T-helper 9 cell (primary cell): Measurements from ENCODE around the gene HELZ2.

Experiments
- DNase-seq: peaks from one replicate; pipeline ENCODE4 v3.0.0-alpha.2; 2020

HELZ2 gene

DNA sequence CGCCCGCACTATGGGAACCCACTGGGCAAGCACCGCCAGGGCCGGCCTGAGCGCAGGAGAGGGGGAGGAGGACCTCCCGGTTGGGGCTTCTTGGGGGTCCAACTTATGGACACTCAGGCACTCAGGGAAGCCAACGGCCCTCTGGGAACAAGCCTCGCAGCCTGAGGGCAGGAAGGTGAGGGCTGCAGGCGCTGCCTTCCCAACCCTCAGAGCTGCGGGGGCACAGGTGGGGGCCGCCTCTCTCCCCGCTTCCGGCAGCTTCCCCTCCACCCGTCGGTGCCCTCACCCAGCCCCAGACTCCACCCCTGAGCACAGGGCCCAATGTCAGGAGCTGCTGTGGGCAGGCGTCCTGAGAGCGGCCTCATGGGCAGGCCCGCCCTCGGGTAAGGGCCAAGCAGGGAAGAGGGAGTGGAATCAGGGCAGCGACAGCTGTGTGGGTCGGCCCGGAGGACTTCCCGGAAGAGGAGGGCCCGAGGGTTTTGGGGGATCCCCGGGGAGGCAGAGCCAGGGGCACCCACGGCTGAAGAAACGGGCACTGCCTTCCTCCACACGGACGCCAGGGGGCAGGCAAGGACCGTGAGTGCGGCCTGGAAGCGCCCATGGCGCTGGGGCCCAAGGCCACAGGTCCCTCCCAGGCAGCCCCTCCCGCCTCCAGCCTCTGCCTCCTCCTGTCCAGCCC, 36.4 kb downstream of the HELZ2 start:
- peak; percentile 85 for DNase-seq

DNA sequence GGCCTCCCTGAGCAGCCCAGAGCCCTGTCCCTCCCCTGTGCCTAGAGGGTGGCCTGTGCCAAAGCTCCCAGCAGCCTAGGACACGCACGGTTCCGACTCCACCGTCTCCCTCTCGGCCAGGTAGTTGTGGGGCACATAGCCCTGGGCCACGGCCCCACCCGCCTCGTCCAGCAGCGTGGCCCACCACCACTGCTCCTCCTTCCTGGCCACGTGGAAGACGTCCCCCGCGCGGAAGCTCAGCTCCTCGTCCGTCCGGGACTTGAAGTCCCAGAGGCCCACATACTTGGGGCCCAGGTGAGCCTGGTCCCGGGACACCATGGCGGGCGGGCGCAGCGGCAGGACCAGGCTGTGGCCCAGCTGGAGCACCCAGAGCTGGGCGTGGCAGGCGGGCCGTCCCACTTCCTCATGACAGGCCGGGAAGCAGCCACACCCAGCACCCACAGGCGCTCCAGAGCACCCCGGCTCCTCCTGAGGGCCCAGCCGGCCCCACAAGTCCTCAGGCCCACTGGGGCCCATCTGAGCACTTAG, 37.0 kb downstream of the HELZ2 start, which contains the start of gene PTK6:
PTK6 (minus strand) TSS at position 380 of the 528 bp plus-strand sequence; CDS start at position 318, 62 bp downstream.
- DNase-seq = no peak

DNA sequence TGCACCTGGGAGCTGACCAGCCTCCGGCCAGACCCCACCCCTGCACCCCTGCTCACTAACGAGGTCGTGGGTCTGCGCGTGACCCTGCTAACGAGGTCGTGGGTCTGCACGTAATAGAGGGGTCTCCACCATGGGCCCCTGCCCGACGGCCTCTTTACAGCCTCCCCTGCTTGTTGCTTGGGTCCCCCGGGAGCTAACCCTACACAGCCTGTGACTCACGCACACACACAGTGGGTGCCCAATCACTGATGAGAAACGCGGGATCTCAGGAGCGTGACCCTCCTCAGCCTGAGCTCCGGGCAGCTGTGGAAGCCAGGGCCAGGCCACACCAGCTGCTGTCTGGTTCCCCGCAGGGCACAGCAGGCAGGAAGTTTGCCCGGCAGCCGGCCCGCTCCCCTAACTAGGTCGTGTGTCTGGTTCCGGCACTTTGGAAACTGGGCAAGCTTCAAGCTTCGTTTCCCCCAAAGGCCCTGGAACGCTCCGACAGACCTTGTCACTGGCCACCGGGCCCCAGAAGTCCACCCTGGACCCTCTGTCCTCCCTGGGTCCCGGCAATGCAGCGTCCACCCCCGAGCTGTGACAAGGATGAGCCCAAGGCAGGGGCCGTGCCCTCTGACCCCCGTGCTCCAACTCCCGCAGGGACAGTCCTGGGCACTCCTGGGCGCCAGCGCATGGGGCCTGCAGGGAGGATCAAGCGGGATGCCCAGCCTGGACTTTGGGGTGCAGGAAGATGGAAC, 37.6 kb downstream of the HELZ2 start:
- no peak for DNase-seq

DNA sequence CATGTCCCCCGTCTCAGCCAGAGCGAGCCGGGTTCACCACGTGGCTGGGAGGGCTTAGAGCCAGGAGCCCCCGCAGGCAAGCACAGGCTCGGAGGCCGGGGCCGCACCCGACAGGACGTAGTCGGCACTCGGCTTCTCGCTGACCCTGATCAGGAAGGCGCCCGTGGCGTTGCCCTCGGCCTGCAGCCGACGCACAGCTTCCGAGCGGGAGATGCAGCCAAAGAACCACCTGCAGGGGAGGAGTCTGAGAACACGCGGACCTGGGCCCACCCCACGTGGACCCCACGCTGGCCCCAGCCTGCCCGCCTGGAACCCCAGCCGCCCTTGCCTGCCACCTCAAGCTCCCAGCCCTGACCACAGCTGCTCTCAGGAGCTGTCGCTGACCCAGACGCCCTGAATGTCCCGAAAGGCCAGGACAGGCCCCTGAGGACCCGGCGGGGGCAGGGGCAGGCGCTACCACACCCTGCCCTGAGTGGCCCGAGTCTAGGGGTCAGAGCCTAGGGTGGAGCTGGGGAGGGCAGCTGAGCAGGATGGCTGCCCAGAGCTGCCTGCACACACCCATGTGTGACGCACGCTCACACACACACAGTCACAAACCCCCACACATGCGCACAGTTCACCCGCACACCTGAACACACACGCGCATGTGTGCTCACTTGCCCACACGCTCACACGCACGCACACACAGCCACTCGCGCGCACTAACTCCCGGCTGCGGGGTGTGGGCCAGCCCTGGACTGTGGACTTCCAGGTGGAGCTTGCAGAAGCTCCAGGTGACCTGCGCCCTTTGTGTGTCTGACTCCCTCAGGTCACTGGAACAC, 39.0 kb downstream of the HELZ2 start:
- DNase-seq = no peak

DNA sequence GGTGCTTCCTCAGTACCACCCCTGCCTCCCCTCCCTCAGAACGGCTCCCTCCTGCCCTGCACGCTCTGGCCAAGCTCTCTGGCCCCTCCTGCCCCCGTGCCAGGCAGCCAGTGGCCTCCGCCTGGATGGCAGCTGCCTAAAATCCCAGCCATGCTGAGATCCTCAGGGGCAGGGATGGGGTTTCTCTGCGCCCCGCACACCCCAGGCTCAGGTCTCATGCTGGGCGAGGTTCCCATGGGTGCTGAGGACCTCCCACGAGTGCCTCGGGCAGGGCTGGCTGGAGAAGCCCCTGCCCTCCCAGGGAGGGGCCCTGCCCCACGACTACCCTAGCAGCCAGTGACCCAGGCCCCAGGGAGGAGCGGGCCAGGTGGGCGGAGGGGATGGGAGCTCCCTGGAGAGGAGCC, 39.6 kb downstream of the HELZ2 start:
- DNase-seq = no peak

DNA sequence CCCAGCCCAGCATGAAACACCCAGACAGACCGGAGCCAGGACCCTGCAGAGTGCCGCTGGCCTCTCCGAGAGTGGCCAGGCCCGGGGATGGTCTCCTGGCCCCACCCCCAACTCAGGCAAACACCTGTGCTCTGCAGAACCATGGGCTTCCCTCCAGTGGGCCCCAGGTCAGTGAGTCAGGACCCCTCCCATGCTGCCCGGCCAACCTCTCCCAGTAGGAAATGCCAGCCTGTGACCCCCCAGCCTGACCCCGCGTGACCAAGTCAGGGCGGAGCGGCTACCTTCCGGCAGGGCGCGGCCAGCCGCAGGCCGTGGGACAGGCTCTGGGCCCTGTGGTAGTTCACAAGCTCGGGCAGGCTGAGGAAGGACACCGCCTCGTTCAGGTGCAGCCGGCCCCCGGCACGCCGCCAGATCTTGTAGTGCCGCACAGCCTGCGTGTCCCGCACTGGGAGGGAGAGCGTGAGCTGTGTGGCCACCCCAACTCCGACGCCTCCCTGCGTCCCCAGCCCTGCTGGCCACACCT, 40.1 kb downstream of the HELZ2 start:
- no peak for DNase-seq

DNA sequence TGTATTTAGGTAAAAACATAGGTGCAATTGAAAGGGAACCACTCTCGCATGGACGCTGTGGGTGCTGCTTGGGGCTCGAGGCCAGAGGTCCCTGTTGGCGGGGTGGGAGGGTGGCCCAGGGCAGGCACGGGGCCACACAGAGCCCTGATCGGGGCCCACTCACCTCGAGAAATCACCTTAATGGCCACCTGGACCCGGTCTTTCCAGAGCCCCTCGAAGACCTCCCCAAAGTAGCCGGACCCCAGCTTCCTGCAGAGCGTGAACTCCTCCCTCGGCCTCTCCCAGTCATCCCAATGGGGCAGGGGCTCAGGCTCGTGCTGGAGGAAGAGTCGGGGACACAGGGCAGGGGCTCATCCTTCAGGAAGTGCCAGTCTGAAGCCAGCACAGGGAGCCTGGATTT, 40.7 kb downstream of the HELZ2 start:
- no peak for DNase-seq

DNA sequence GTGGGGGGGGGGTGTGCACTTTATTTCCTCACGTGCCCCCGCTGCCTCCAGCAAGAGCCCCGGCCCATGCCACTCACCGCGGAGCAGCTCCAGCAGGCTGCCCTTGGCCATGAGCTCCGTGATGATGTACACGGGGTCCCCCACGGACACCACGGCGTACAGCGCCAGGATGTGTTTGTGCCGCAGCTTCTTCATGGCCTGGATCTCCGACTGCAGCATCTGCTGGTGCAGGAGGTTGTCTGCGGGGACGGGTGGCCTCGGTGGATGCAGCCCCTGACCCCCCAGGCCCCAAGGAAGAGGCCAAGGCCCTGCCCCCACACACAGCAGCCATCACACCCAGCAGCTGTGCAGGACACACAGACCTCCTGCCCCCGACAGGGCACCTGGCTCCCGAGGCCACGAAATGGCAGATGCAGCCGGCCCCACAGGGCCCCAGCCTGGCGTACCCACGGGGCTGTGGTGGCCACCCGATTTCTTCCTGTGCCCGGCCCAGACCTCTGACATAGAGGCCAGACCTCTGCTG, 41.5 kb downstream of the HELZ2 start:
- DNase-seq = no peak

DNA sequence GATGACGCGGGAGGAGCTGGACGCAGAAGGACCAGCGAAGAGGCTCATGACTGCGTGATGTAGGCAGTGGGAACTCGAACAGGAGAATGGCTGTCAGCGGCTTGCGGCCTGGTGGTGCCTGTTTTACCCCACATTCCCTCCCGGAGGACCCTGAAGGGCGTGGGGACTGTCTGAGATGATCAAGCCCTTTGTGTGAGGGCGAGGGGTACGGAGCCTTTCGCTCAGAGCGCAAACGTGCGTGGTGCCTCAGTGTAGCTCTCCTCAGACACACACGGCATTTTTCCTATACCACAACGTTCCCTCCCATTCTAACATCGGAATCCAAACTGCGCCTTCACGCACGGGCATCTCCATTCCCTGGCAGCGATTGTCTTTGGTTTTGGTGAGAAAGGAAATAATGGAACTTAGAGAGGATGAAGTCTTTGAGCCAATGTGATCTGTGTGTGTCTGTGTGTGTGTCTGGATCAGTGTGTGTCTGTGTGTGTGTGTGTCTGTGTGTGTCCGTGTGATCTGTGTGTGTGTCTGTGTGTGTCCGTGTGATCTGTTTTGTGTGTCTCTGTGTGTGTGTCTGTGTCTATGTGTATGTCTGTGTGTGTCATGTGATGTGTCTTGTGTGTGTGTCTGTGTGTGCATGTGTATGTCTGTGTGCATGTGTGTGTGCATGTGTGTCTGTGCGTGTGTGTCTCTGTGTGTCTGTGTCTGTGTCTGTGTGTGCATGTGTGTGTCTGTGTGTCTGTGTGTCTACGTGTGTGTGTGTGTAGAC, 42.2 kb downstream of the HELZ2 start:
- DNase-seq = no peak

DNA sequence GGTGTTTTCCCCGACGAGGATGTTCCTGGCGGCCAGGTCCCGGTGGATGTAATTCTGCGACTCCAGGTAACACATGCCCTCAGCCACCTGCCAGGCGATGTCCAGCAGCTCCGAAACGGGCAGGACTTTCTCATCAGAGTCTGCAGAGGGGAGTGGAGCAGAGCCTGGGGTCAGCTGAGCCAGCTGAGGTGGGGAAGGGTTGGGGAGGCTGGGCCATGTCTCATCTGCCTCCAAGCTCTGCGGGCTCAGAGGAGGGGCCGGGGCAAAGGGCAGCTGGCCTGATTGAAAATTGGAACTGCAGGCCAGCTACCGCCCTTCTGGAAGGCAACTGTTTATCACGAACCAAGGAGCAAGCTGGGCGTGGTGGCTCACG, 43.3 kb downstream of the HELZ2 start:
- no peak for DNase-seq

DNA sequence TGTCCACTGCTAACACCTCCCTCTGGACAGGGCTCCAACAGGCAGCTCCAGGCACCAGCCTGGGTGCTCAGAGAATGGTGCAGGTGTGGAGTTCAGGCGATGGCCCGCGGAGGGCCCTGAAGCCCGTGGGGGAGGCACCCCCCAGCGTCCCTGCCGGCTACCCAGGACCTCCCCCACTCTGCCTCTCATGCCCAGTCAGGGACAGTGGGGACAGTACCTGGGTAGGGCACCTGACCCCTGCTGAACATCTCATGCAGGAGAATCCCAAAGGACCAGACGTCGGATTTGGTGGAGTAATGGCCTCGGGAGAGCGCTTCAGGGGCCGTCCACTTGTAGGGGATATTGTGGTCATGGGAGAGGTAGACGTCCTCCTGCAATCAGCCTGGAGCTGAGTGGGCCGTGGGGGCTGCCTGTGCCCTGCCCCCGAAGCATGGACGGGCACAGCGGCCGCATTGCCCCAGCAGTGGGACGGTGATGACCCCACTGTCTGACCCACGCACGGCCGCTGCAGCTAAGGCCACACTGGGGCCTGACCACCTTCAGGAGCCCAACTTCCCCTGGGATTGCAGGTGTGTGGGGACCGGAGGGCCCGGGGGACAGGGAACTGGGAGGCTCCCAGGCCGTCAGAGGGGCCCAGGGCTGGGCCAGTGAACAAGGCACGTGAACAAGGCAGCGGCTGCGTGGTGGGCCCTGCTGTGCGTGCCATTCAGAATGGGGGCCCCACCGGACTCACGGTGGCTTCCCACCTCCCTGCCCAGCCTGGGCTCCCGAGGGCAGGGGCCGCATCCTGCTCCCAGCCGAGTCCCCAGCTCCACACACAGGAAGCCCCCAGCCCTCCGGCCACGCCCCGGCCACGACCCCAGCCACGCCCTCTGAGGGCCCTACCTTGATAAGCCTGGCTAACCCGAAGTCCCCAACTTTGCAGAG, 43.9 kb downstream of the HELZ2 start:
- DNase-seq = no peak

DNA sequence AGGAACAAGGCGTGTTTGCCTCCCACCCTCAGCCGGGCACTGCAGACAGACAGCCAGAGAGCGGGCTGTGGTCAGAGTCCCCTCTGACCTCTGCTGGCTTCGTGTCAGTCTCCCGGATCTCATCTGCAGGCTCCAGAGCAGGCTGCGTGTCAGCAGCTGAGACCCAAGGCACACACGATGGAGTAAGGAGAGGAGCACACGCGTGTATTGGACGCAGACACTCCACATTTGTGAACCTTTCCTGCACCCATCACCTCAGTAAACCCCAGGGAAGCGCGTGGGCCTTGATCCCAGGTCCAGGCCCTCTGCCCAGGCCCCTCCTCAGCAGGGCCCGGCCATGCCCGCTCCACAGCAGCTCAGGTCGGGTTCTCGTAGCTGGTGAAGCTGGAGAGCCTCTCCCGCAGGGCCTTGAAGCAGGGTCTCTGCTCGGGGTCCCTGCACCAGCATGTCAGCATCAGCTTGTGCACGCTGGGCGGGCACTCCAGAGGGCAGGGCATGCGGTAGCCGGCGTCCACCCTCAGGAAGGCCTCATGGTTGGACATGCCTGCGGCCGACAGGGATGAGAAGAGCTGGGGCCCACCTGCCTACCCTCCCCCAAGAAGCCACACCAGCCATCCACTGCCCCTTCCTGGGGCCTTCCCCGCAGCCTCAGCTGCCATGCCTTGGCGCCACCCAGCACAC, 44.7 kb downstream of the HELZ2 start:
- DNase-seq = no peak

DNA sequence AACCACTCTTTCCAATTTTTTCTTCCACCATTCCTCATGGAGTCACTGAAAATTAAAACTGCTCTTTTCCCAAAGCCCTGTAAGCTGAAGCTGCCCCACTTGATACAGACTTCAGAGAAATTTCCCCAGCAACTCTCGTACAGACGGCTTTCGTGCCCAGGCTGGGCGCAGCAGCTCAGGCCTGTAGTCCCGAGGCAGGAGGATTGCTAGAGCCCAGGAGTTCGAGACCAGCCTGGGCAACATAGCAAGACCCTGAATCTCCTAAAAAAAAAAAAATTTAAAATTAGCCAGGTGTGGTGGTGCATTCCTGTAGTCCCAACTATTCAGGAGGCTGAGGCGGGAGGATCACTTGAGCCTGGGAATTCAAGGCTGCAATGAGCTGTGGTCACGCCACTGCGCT, 46.9 kb downstream of the HELZ2 start:
- DNase-seq = no peak

DNA sequence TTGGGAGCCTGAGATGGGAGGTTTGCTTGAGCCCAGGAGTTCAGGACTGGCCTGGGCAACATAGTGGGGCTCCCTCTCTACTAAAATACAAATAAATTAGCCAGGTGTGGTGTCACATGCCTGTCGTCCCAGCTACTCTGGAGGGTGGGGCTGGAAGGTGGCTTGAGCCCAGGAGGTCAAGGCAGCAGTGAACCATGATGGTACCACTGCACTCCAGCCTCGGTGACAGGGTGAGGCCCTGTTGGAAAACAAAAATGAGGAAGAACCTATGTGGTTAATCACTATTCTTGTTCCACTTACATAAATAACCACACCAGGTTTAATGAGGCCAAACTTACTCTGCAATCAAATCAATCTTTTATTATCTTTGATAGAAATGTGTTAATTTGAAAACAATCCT, 48.1 kb downstream of the HELZ2 start:
- DNase-seq = no peak

DNA sequence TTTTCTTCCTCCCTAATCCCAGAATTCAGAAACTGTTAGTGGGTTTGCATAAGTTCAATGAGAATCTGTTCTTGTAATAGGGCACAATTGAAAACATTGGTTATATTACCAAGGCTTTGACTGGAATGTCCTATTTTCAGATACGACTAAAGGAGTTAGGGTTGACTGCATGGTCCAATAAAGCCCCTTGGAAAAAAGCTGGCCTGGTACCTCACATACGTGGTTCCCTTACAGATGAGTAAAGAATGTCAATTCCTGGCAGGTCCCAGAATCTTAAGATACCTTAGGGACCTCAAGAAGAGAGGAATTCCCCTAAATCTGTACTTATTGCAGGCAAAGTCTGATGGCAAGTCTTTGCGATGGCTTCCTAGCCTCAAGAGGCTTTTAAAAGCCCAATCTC, 48.9 kb downstream of the HELZ2 start:
- DNase-seq = no peak
